Measurements from ENCODE around the gene TMC6.

DNA sequence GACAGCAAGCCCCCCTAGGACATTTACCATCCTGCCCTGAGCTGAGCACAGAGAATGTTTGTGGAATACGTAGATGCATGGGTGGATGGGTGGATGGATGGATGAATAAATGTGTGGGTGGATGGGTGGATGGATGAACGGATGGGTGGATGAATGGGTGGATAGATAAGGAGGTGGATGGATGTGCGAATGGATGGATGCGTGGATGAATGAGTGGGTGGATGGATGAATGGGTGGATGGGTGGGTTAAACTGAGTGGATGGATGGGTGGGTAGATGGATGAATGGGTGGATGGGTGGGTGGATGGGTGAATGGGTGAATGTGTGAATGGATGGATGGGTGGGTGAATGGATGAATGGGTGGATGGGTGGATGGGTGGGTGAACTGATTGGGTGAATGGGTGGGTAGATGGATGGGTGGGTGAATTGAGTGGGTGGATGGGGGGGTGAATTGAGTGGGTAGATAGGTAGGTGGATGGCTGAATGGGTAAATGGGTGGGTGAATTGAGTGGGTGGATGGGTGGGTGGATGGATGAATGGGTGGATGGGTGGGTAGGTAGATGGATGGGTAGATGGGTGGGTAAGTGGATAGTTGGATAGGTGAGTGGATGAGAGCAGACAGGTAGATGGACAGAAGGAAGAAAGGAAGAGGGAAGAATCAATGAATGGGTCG is 5.2 kb downstream of the TMC6 start:
- TF ChIP-seq, protein P1, sequence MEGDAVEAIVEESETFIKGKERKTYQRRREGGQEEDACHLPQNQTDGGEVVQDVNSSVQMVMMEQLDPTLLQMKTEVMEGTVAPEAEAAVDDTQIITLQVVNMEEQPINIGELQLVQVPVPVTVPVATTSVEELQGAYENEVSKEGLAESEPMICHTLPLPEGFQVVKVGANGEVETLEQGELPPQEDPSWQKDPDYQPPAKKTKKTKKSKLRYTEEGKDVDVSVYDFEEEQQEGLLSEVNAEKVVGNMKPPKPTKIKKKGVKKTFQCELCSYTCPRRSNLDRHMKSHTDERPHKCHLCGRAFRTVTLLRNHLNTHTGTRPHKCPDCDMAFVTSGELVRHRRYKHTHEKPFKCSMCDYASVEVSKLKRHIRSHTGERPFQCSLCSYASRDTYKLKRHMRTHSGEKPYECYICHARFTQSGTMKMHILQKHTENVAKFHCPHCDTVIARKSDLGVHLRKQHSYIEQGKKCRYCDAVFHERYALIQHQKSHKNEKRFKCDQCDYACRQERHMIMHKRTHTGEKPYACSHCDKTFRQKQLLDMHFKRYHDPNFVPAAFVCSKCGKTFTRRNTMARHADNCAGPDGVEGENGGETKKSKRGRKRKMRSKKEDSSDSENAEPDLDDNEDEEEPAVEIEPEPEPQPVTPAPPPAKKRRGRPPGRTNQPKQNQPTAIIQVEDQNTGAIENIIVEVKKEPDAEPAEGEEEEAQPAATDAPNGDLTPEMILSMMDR (IDR thresholded peaks at IDR 0.05; ENCODE audit: low read depth, low read length, missing input control) = no peak
- TF ChIP-seq SP1 (IDR thresholded peaks at IDR 0.05) (no peak), JUND (IDR thresholded peaks at IDR 0.05) (no peak), RAD21 (IDR thresholded peaks at IDR 0.05) (no peak), GABPA (IDR thresholded peaks at IDR 0.05 in 1 of 2, conservative IDR thresholded peaks at IDR 0.05 in 1 of 2) (no peak), TAF1 (conservative IDR thresholded peaks at IDR 0.05) (no peak)
- TF ChIP-seq, protein P2, sequence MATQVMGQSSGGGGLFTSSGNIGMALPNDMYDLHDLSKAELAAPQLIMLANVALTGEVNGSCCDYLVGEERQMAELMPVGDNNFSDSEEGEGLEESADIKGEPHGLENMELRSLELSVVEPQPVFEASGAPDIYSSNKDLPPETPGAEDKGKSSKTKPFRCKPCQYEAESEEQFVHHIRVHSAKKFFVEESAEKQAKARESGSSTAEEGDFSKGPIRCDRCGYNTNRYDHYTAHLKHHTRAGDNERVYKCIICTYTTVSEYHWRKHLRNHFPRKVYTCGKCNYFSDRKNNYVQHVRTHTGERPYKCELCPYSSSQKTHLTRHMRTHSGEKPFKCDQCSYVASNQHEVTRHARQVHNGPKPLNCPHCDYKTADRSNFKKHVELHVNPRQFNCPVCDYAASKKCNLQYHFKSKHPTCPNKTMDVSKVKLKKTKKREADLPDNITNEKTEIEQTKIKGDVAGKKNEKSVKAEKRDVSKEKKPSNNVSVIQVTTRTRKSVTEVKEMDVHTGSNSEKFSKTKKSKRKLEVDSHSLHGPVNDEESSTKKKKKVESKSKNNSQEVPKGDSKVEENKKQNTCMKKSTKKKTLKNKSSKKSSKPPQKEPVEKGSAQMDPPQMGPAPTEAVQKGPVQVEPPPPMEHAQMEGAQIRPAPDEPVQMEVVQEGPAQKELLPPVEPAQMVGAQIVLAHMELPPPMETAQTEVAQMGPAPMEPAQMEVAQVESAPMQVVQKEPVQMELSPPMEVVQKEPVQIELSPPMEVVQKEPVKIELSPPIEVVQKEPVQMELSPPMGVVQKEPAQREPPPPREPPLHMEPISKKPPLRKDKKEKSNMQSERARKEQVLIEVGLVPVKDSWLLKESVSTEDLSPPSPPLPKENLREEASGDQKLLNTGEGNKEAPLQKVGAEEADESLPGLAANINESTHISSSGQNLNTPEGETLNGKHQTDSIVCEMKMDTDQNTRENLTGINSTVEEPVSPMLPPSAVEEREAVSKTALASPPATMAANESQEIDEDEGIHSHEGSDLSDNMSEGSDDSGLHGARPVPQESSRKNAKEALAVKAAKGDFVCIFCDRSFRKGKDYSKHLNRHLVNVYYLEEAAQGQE (IDR thresholded peaks at IDR 0.05) = no peak
- TF ChIP-seq, protein P3, sequence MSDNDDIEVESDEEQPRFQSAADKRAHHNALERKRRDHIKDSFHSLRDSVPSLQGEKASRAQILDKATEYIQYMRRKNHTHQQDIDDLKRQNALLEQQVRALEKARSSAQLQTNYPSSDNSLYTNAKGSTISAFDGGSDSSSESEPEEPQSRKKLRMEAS (IDR thresholded peaks at IDR 0.05) = no peak
